Head of caudate nucleus (tissue), 42 donors: ENCODE results near the gene GEMIN4.
"Not testable (repeated sequence)": the region's sequence is repeated elsewhere in the genome, so short reads cannot be mapped to it uniquely, and the experiment has no call there.

ENCODE experiments used
- DNase-seq, 42 donors: peaks; one replicate each; pipeline versions ENCODE4 v3.0.0 to v3.0.0-alpha.2; 2020 to 2021; ENCODE audit warnings: mixed read lengths in 7 of 42
- intact Hi-C: fragments of 100-400 bp; cut with DNase I; formaldehyde crosslinking; loops from one replicate; pipeline ENCODE4 v1.15.0; 2022

The GEMIN4 gene

GRCh38 chr17:752002-752619 lies at the start of gene GEMIN4:
Gene GEMIN4, minus strand, starts transcription at chr17:752264. Its CDS starts 122 bp downstream, at chr17:752142.
- DNase-seq: peak; percentile 72 to 97 (median 94)
- intact Hi-C loops: no loop called here

- DNase-seq: no peak
- intact Hi-C loops: no loop called here
Measured at GRCh38 chr17:801660-802059, 49.6 kb upstream of the GEMIN4 start.

- peak in 1 of 42 donors; percentile 21 for DNase-seq
- intact Hi-C loops: no loop called here
Measured at GRCh38 chr17:800446-801242, 48.6 kb upstream of the GEMIN4 start.

GRCh38 chr17:799261-799660 lies 47.2 kb upstream of the GEMIN4 start:
- no peak for DNase-seq
- intact Hi-C loops: loop anchor here (10.0 kb wide), 1 partner anchor 256 kb away; no protein-coding TSS in a partner anchor

- intact Hi-C loops: loop anchor here (10.0 kb wide), 1 partner anchor 257 kb away; no protein-coding TSS in a partner anchor
- DNase-seq: peak in 2 of 42 donors; percentile 17 to 33
Measured at GRCh38 chr17:798246-798645, 46.2 kb upstream of the GEMIN4 start.

GRCh38 chr17:797236-797840 lies 45.3 kb upstream of the GEMIN4 start:
- intact Hi-C loops: loop anchor here (10.0 kb wide), 1 partner anchor 257 kb away; no protein-coding TSS in a partner anchor
- DNase-seq: peak in 1 of 42 donors; percentile 24

GRCh38 chr17:796609-797008 lies 44.5 kb upstream of the GEMIN4 start:
- intact Hi-C loops: loop anchor here (10.0 kb wide), 1 partner anchor 258 kb away; no protein-coding TSS in a partner anchor
- peak in 2 of 42 donors; percentile 21 to 30 for DNase-seq

GRCh38 chr17:795721-796120 lies 43.7 kb upstream of the GEMIN4 start:
- intact Hi-C loops: loop anchor here (2.0 to 10.0 kb wide), 2 partner anchors 185 to 259 kb away; no protein-coding TSS in a partner anchor
- DNase-seq: peak in 1 of 42 donors; percentile 15

GRCh38 chr17:795276-795675 lies 43.2 kb upstream of the GEMIN4 start:
- DNase-seq: peak in 1 of 42 donors; percentile 27
- intact Hi-C loops: loop anchor here (2.0 to 10.0 kb wide), 2 partner anchors 186 to 260 kb away; no protein-coding TSS in a partner anchor

GRCh38 chr17:794876-795275 lies 42.8 kb upstream of the GEMIN4 start:
- peak; percentile 77 to 94 (median 88) for DNase-seq
- intact Hi-C loops: loop anchor here (2.0 to 10.0 kb wide), 2 partner anchors 186 to 260 kb away; no protein-coding TSS in a partner anchor

- DNase-seq: no peak
- intact Hi-C loops: loop anchor here (10.0 kb wide), 1 partner anchor 263 kb away; no protein-coding TSS in a partner anchor
Measured at GRCh38 chr17:792277-792676, 40.2 kb upstream of the GEMIN4 start.

DNA sequence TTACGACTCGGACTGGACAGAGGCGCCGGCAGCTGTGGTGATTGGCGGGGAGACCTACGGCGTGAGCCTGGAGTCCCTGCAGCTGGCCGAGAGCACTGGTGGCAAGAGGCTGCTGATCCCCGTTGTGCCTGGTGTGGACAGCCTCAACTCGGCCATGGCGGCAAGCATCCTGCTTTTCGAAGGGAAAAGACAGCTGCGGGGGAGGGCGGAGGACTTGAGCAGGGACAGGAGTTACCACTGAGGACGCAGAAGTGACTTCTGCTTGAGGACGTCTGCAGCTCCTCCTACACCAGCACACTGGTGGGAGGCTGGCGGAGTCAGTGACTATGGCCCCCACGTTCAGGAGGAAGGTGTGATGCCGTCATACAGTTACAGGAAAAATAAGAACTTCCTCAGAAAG lies 39.8 kb upstream of the GEMIN4 start:
- DNase-seq: no peak
- intact Hi-C loops: loop anchor here (10.0 kb wide), 1 partner anchor 263 kb away; no protein-coding TSS in a partner anchor

- DNase-seq: not testable (repeated sequence)
- intact Hi-C loops: loop anchor here (10.0 kb wide), 1 partner anchor 264 kb away; no protein-coding TSS in a partner anchor
Measured at GRCh38 chr17:790874-791247, 38.8 kb upstream of the GEMIN4 start.

DNA sequence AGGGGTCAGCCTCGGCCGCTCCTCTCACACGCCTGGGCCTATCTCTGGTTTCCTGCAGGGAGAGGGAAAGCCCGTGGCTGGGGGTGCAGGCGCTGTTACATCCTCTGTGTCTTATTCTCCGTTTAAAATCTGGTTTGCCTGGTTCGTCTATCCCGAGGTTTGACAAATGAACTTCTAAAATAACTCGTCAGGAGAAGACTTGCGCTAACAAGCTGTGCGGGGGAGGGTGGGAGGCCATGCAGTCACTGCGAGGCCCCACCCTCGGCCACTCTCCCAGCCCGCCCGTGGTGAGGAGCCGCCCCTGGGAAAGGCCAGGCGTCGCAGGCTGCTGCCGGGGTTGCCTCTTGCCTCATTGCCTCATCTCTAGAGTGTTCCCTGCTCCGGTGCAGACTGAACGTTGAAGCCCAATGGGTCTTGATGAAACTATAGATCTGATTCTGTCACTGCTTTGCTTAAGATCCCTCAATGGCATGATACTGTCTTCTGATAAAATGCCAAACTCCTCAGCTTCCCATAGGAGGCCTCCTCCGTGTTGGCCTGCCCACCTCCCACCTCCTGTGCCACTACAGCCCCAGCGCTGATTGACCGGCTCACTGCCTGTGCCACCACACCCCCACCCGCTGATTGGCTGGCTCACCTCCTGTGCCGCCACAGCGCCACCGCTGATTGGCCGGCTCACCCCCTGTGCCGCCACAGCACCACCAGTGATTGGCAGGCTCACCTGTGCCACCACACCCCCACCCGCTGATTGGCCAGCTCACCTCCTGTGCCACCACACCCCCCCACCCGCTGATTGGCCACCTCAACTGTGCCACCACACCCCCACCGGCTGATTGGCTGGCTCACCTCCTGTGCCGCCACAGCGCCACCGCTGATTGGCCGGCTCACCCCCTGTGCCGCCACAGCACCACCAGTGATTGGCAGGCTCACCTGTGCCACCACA lies 38.1 kb upstream of the GEMIN4 start:
- DNase-seq: peak in 6 of 42 donors; percentile 23 to 63 (median 44)
- intact Hi-C loops: loop anchor here (10.0 kb wide), 2 partner anchors 55 to 265 kb away; partner anchors contain the start of gene TLCD3A

DNA sequence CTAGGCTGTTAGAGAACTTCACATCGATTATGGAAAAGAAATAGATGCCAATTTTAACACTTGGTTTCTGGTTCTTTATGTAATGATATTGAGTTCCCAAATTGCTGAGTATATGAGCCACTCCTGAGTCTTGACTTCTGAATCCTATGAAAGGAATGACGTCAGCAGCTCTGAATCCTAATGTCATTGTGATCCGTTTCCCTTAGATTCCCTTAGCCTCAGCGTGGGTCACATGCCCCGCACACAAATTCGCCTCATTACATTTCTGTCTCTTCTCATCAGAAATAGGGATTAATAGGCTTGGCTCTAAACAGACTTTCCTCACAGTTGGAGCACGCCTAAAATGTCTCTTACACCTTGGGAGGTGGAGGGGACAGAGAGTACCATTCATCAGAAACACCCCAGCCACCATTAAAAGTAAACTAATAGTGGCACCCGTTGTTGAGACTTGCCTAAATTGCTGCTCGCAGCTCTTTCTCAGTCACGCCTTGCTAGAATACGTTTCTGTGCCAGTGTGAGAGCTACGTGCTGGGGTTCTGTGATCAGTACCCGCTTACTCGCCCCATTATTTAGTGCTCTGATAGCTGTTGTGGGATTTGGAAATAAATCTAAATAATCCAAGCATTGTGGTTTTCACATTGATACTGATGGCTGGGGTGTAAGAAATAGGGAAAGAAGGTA lies 37.2 kb upstream of the GEMIN4 start:
- no peak for DNase-seq
- intact Hi-C loops: loop anchor here (10.0 kb wide), 1 partner anchor 54 kb away; the partner anchor contains the start of gene TLCD3A

DNA sequence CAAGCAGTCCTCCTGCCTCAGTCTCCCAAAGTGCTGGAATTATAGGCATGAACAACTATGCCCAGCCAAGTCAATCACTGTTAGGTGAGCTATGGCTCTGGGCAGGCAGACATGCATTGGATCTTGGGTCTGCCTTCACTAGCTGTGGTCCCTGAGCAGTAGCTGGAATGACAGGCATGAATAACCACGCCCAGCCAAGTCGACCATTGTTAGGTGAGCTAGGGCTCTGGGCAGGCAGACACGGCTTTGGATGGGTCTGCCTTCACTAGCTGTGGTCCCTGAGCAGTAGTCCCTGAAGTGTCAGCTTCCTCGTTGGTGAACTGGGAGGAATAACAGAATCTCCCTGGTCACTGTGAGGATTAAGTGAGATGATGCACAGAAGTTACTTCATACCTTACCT lies 36.5 kb upstream of the GEMIN4 start:
- DNase-seq: no peak
- intact Hi-C loops: loop anchor here (10.0 kb wide), 1 partner anchor 54 kb away; the partner anchor contains the start of gene TLCD3A

DNA sequence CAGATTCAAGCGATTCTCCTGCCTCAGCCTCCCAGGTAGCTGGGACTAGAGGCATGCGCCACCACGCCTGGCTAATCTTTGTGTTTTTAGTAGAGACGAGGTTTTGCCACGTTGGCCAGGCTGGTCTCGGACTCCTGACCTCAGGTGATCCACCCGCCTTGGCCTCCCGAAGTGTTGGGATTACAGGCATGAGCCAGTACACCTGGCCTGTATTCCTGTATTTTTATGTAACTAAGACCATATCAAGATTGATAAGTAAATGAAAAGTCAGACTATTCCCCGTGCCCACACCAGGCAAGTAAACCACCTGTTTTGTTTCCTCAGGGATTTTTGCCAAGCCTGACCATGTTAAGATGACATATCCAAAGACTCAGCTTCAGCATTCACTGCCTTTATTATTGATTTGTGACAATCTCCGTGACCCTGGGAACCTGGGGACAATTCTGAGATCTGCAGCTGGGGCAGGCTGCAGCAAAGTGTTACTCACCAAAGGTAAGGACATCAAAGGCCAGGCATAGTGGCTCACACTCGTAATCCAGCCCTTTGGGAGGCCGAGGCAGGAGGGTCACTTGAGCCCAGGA lies 35.7 kb upstream of the GEMIN4 start:
- DNase-seq: no peak

More for the DNA sequence above, 35.7 kb upstream of the GEMIN4 start:
- intact Hi-C loops: loop anchor here (10.0 kb wide), 1 partner anchor 53 kb away; the partner anchor contains the start of gene TLCD3A
